ENCODE data around the gene PLVAP.

PLVAP gene

DNA sequence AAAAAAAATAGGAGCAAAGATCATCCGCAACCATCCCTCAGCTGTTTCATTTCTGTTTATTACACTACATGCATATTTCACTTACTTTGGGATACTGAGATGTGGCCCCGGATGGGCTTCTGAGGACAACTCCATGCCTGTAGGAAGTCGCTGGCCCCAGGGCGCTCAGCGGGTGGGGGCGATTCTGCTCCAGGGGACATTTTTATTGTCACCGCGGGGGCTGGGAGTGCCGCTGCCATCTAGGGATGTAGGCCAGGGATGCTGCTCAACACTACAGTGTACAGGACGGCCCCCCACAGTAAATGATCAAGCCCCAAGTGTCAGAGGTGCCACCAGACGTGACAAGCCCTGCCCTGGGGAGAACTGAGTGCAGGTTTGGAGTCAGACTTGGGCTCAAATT lies 34.7 kb upstream of the PLVAP start:
- Histone ChIP-seq H3K4me1 (ENCODE audit: control insufficient read depth, insufficient read depth, low read length, poor library complexity, severe bottlenecking) (peaks cover 12% of the 10 kb centered on the region), H3K36me3 (ENCODE audit: control insufficient read depth, insufficient read depth, low read length) (no peaks in the 10 kb centered on the region), H3K9me3 (ENCODE audit: control insufficient read depth, low read length) (no peaks in the 10 kb centered on the region), H3K4me3 (ENCODE audit: extremely low read depth, insufficient read depth, low read length, poor library complexity, severe bottlenecking) (no peak overlapping the region), H3K27ac (ENCODE audit: low read depth, low read length, severe bottlenecking) (peak overlapping the region; percentile 92)
- WGBS, 2 experiments (ENCODE audit: insufficient coverage in 2 of 2): 77 to 91% methylated on average over 9 to 10 of the region's 11 CpGs

GRCh38 chr19:17409990-17410389 lies 32.8 kb upstream of the PLVAP start:
- H3K27ac ChIP-seq (ENCODE audit: low read depth, low read length, severe bottlenecking): no peak overlapping the region
- WGBS, 2 experiments (ENCODE audit: insufficient coverage in 2 of 2): 94 to 100% methylated on average over 2 to 5 of the region's 9 CpGs
- H3K36me3 ChIP-seq (ENCODE audit: control insufficient read depth, insufficient read depth, low read length): no peaks in the 10 kb centered on the region

GRCh38 chr19:17406887-17407196 lies 29.7 kb upstream of the PLVAP start:
- H3K9me3 ChIP-seq (ENCODE audit: control insufficient read depth, low read length): no peaks in the 10 kb centered on the region
- 83 to 94% methylated on average over 1 to 2 of the region's 2 CpGs for WGBS, 2 experiments (ENCODE audit: insufficient coverage in 2 of 2)
- H3K36me3 ChIP-seq (ENCODE audit: control insufficient read depth, insufficient read depth, low read length): no peaks in the 10 kb centered on the region
- peak overlapping the region; percentile 41 for H3K27ac ChIP-seq (ENCODE audit: low read depth, low read length, severe bottlenecking)
- peaks cover 12% of the 10 kb centered on the region for H3K4me1 ChIP-seq (ENCODE audit: control insufficient read depth, insufficient read depth, low read length, poor library complexity, severe bottlenecking)
- no peak overlapping the region for H3K4me3 ChIP-seq (ENCODE audit: extremely low read depth, insufficient read depth, low read length, poor library complexity, severe bottlenecking)

More at GRCh38 chr19:17409990-17410389, 32.8 kb upstream of the PLVAP start:
- H3K9me3 ChIP-seq (ENCODE audit: control insufficient read depth, low read length): no peaks in the 10 kb centered on the region
- H3K4me1 ChIP-seq (ENCODE audit: control insufficient read depth, insufficient read depth, low read length, poor library complexity, severe bottlenecking): peaks cover 19% of the 10 kb centered on the region
- no peak overlapping the region for H3K4me3 ChIP-seq (ENCODE audit: extremely low read depth, insufficient read depth, low read length, poor library complexity, severe bottlenecking)

DNA sequence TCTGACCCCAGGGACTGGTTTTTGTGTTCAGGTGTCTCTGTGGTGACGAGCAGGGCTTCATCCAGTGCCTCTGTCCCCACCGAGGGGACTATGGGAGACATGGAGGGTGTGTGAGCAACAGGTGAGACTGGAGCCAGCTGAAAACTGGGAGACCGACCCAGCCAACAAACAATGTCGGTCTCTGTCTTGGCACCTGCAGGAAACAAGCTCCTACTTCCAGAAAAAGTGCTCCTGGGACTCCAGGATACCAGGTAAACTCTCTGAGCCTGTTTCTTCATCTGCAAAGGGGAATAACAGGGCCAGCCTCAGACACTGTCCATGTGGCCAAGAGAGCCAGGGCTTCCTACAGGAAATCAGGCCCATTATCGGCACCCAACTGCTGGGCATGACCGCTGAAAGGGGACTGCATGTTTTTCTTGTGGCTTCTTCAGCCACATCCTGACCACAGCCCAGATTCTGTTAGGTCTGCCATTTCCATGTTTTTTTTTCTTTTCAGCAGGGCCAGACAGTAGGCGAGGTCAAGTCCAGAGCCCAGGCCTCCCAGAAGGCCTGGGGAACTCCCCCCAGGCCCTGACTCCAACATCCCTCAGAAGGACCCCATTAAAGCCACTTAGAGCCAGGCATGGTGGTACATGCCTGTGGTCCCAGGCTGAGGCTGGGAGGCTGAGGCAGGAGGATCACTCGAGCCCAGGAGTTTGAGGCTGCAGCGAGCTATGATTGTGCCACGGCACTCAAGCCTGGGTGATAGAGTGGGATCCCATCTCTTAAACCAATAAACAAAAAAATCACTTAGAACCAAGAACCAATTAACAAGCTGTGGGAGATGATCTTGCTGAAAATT lies 29.1 kb upstream of the PLVAP start:
- WGBS, 2 experiments (ENCODE audit: insufficient coverage in 2 of 2): 91 to 94% methylated on average over 6 to 8 of the region's 10 CpGs
- H3K9me3 ChIP-seq (ENCODE audit: control insufficient read depth, low read length): no peaks in the 10 kb centered on the region
- peak overlapping the region; percentile 41 for H3K27ac ChIP-seq (ENCODE audit: low read depth, low read length, severe bottlenecking)
- H3K36me3 ChIP-seq (ENCODE audit: control insufficient read depth, insufficient read depth, low read length): no peaks in the 10 kb centered on the region
- peaks cover 12% of the 10 kb centered on the region for H3K4me1 ChIP-seq (ENCODE audit: control insufficient read depth, insufficient read depth, low read length, poor library complexity, severe bottlenecking)
- H3K4me3 ChIP-seq (ENCODE audit: extremely low read depth, insufficient read depth, low read length, poor library complexity, severe bottlenecking): no peak overlapping the region

GRCh38 chr19:17405250-17406045 lies 28.3 kb upstream of the PLVAP start, which contains the start of gene BST2:
Gene BST2 (minus strand): TSS chr19:17405630. CDS start chr19:17405575, 55 bp downstream.
- peak within 1 kb of the TSS; percentile 66 for H3K27ac ChIP-seq (ENCODE audit: low read depth, low read length, severe bottlenecking)
- 91 to 95% methylated on average over 13 to 15 of the region's 18 CpGs for WGBS, 2 experiments (ENCODE audit: insufficient coverage in 2 of 2)
- H3K4me3 ChIP-seq (ENCODE audit: extremely low read depth, insufficient read depth, low read length, poor library complexity, severe bottlenecking): peak within 1 kb of the TSS; percentile 33

GRCh38 chr19:17404621-17405249 lies 27.6 kb upstream of the PLVAP start:
- H3K27ac ChIP-seq (ENCODE audit: low read depth, low read length, severe bottlenecking): peak overlapping the region; percentile 66
- no peaks in the 10 kb centered on the region for H3K9me3 ChIP-seq (ENCODE audit: control insufficient read depth, low read length)
- H3K4me3 ChIP-seq (ENCODE audit: extremely low read depth, insufficient read depth, low read length, poor library complexity, severe bottlenecking): peak overlapping the region; percentile 33
- H3K36me3 ChIP-seq (ENCODE audit: control insufficient read depth, insufficient read depth, low read length): no peaks in the 10 kb centered on the region
- WGBS, 2 experiments (ENCODE audit: insufficient coverage in 2 of 2): 92% methylated on average over 3 to 6 of the region's 7 CpGs
- H3K4me1 ChIP-seq (ENCODE audit: control insufficient read depth, insufficient read depth, low read length, poor library complexity, severe bottlenecking): peaks cover 12% of the 10 kb centered on the region

More at GRCh38 chr19:17405250-17406045, 28.3 kb upstream of the PLVAP start, which contains the start of gene BST2:
- Histone ChIP-seq H3K36me3 (ENCODE audit: control insufficient read depth, insufficient read depth, low read length) (no peaks in the 10 kb centered on the region), H3K4me1 (ENCODE audit: control insufficient read depth, insufficient read depth, low read length, poor library complexity, severe bottlenecking) (peaks cover 12% of the 10 kb centered on the region), H3K9me3 (ENCODE audit: control insufficient read depth, low read length) (no peaks in the 10 kb centered on the region)

GRCh38 chr19:17404015-17404414 lies 26.9 kb upstream of the PLVAP start:
- Histone ChIP-seq H3K27ac (ENCODE audit: low read depth, low read length, severe bottlenecking) (peak overlapping the region; percentile 66), H3K4me3 (ENCODE audit: extremely low read depth, insufficient read depth, low read length, poor library complexity, severe bottlenecking) (peak overlapping the region; percentile 33)
- WGBS, 2 experiments (ENCODE audit: insufficient coverage in 2 of 2): 64% methylated on average over 2 of the region's 6 CpGs; no CpG with 5 or more reads in 1 of the 2 experiments

DNA sequence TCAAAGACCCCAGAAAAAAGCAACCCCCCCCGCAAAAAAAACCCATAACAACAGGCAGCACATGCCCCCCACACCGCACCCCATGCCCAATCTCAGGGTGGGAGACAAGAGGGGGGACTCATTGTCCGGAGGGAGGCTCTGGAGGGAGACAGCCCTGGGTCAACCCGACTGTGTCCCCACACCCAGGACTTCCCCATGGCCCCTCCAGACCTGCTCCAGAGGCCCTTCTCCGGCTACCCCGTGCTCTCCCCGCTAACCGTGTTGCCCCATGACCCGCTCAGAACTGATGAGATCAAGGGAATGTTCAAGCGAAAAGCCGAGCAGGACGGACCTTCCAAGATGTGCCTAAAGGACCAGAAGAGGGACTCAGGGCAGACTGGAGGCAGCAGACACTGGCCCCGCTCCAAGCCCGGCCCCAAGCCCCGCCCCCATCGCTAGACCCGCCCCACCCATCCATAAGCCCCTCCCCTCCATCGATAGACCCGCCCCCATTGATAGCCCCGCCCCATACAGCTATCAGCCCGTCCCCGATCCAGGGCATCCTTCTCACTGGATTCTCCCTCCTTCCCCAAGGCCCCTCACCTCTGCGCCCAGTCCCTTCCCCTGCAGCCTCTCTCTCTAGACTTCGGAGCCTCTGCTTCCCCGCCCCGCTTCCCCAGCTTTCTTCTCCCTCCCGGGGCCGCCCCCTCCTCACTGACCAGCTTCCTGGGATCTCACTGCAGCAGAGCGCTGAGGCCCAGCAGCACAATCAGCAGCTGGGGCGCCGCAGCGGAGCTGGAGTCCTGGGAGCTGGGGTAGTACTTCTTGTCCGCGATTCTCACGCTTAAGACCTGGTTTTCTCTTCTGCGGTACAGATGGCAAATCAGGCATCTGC lies 26.1 kb upstream of the PLVAP start:
- peaks cover 12% of the 10 kb centered on the region for H3K4me1 ChIP-seq (ENCODE audit: control insufficient read depth, insufficient read depth, low read length, poor library complexity, severe bottlenecking)
- no peak overlapping the region for H3K27ac ChIP-seq (ENCODE audit: low read depth, low read length, severe bottlenecking)
- no peaks in the 10 kb centered on the region for H3K36me3 ChIP-seq (ENCODE audit: control insufficient read depth, insufficient read depth, low read length)
- H3K9me3 ChIP-seq (ENCODE audit: control insufficient read depth, low read length): no peaks in the 10 kb centered on the region
- peak overlapping the region; percentile 33 for H3K4me3 ChIP-seq (ENCODE audit: extremely low read depth, insufficient read depth, low read length, poor library complexity, severe bottlenecking)
- WGBS, 2 experiments (ENCODE audit: insufficient coverage in 2 of 2): 40 to 43% methylated on average over 17 to 21 of the region's 36 CpGs

More at GRCh38 chr19:17404015-17404414, 26.9 kb upstream of the PLVAP start:
- Histone ChIP-seq H3K9me3 (ENCODE audit: control insufficient read depth, low read length) (no peaks in the 10 kb centered on the region), H3K36me3 (ENCODE audit: control insufficient read depth, insufficient read depth, low read length) (no peaks in the 10 kb centered on the region), H3K4me1 (ENCODE audit: control insufficient read depth, insufficient read depth, low read length, poor library complexity, severe bottlenecking) (peaks cover 12% of the 10 kb centered on the region)

GRCh38 chr19:17401628-17402027 lies 24.5 kb upstream of the PLVAP start:
- no peaks in the 10 kb centered on the region for H3K9me3 ChIP-seq (ENCODE audit: control insufficient read depth, low read length)
- 88 to 92% methylated on average over 5 to 6 of the region's 6 CpGs for WGBS, 2 experiments (ENCODE audit: insufficient coverage in 2 of 2)

More at GRCh38 chr19:17401628-17402027, 24.5 kb upstream of the PLVAP start:
- Histone ChIP-seq H3K4me3 (ENCODE audit: extremely low read depth, insufficient read depth, low read length, poor library complexity, severe bottlenecking) (no peak overlapping the region), H3K27ac (ENCODE audit: low read depth, low read length, severe bottlenecking) (no peak overlapping the region), H3K4me1 (ENCODE audit: control insufficient read depth, insufficient read depth, low read length, poor library complexity, severe bottlenecking) (peaks cover 10% of the 10 kb centered on the region), H3K36me3 (ENCODE audit: control insufficient read depth, insufficient read depth, low read length) (no peaks in the 10 kb centered on the region)

Data from mesodermal cell (in vitro differentiated cells).